KMS-11 (cell line): ENCODE data around the gene ABCA9.

ENCODE experiments used
- H2AFZ ChIP-seq: fragments of 200-600 bp; sonication (generic); 2 replicates; pipeline ENCODE4 v1.6.1; 2016; ENCODE audit warnings: antibody characterized with exemption, mixed run types, low read depth
- H3K27ac ChIP-seq: fragments of 200-600 bp; sonication (generic); 2 replicates; pipeline ENCODE4 v1.6.1; 2016; ENCODE audit warnings: mild to moderate bottlenecking, mixed run types
- H3K27me3 ChIP-seq: fragments of 200-600 bp; sonication (generic); 2 replicates; pipeline ENCODE4 v1.6.1; 2017; ENCODE audit warnings: mild to moderate bottlenecking, low read depth, mixed run types, moderate library complexity; ENCODE audit not compliant: insufficient read depth
- H3K36me3 ChIP-seq: fragments of 200-600 bp; sonication (generic); 2 replicates; pipeline ENCODE4 v1.6.1; 2017; ENCODE audit warnings: mild to moderate bottlenecking, mixed run types; ENCODE audit not compliant: insufficient read depth
- H3K4me1 ChIP-seq: fragments of 200-600 bp; sonication (generic); 2 replicates; pipeline ENCODE4 v1.6.1; 2016; ENCODE audit warnings: mild to moderate bottlenecking, low read depth, mixed run types; ENCODE audit not compliant: poor library complexity, severe bottlenecking
- H3K4me2 ChIP-seq: fragments of 200-600 bp; sonication (generic); 2 replicates; pipeline ENCODE4 v1.7.0; 2016; ENCODE audit warnings: mild to moderate bottlenecking, mixed run types
- H3K4me3 ChIP-seq: fragments of 200-600 bp; sonication (generic); IDR thresholded peaks from 2 replicates; pipeline ENCODE4 v1.6.1; 2017; ENCODE audit warnings: low read depth, low read length, mixed read lengths; ENCODE audit not compliant: insufficient read depth
- H3K79me2 ChIP-seq: fragments of 200-600 bp; sonication (generic); 2 replicates; pipeline ENCODE4 v1.6.1; 2016; ENCODE audit warnings: low read depth, mixed run types; ENCODE audit not compliant: insufficient read depth
- H3K9ac ChIP-seq: fragments of 200-600 bp; sonication (generic); 2 replicates; pipeline ENCODE4 v1.6.1; 2016; ENCODE audit warnings: mild to moderate bottlenecking, mixed run types
- H4K20me1 ChIP-seq: fragments of 200-600 bp; sonication (generic); 2 replicates; pipeline ENCODE4 v1.6.1; 2016; ENCODE audit warnings: mild to moderate bottlenecking, mixed run types; ENCODE audit not compliant: insufficient read depth
- TF ChIP-seq, protein P1 (sequence below): fragments of 200-600 bp; sonication (generic); conservative IDR thresholded peaks from 2 replicates; pipeline ENCODE4 v1.6.1; 2017; ENCODE audit warnings: low read depth, mild to moderate bottlenecking, antibody characterized with exemption, low read length, moderate library complexity, mixed read lengths

Gene ABCA9, protein sequence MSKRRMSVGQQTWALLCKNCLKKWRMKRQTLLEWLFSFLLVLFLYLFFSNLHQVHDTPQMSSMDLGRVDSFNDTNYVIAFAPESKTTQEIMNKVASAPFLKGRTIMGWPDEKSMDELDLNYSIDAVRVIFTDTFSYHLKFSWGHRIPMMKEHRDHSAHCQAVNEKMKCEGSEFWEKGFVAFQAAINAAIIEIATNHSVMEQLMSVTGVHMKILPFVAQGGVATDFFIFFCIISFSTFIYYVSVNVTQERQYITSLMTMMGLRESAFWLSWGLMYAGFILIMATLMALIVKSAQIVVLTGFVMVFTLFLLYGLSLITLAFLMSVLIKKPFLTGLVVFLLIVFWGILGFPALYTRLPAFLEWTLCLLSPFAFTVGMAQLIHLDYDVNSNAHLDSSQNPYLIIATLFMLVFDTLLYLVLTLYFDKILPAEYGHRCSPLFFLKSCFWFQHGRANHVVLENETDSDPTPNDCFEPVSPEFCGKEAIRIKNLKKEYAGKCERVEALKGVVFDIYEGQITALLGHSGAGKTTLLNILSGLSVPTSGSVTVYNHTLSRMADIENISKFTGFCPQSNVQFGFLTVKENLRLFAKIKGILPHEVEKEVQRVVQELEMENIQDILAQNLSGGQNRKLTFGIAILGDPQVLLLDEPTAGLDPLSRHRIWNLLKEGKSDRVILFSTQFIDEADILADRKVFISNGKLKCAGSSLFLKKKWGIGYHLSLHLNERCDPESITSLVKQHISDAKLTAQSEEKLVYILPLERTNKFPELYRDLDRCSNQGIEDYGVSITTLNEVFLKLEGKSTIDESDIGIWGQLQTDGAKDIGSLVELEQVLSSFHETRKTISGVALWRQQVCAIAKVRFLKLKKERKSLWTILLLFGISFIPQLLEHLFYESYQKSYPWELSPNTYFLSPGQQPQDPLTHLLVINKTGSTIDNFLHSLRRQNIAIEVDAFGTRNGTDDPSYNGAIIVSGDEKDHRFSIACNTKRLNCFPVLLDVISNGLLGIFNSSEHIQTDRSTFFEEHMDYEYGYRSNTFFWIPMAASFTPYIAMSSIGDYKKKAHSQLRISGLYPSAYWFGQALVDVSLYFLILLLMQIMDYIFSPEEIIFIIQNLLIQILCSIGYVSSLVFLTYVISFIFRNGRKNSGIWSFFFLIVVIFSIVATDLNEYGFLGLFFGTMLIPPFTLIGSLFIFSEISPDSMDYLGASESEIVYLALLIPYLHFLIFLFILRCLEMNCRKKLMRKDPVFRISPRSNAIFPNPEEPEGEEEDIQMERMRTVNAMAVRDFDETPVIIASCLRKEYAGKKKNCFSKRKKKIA (N-terminal part only)

DNA sequence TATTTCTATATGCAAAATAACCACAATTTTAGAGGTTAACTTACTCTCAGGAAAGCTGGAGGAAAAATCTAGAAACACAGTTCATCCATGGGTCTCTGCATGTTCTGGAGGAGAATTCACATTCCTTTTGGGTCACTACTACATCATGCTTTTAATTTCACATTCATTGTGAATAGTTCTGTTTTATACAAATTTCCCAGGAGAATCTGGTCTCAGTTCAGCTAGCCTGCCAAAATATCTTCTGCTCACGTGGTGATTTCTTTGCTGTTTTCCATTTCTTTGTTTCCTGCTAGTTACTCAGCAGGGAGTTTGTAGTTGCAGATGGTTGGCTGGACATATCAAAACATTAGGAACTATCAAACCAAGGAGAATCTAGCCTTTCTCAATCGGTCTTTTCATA, at the start of gene ABCA9:
Gene ABCA9, minus strand, starts transcription at position 106 of the 400 bp plus-strand sequence. CDS start 9,801 bp downstream, outside the sequence.
- TF ChIP-seq, protein P1, sequence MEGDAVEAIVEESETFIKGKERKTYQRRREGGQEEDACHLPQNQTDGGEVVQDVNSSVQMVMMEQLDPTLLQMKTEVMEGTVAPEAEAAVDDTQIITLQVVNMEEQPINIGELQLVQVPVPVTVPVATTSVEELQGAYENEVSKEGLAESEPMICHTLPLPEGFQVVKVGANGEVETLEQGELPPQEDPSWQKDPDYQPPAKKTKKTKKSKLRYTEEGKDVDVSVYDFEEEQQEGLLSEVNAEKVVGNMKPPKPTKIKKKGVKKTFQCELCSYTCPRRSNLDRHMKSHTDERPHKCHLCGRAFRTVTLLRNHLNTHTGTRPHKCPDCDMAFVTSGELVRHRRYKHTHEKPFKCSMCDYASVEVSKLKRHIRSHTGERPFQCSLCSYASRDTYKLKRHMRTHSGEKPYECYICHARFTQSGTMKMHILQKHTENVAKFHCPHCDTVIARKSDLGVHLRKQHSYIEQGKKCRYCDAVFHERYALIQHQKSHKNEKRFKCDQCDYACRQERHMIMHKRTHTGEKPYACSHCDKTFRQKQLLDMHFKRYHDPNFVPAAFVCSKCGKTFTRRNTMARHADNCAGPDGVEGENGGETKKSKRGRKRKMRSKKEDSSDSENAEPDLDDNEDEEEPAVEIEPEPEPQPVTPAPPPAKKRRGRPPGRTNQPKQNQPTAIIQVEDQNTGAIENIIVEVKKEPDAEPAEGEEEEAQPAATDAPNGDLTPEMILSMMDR = no peak
- Histone ChIP-seq H3K27ac (no peak within 1 kb of the TSS), H3K4me2 (no peak within 1 kb of the TSS), H4K20me1 (no peaks in the 10 kb centered on the region), H3K9ac (no peak within 1 kb of the TSS), H3K4me3 (no peak within 1 kb of the TSS), H3K79me2 (no peaks in the 10 kb centered on the region), H3K36me3 (no peaks in the 10 kb centered on the region), H2AFZ (no peak within 1 kb of the TSS), H3K4me1 (peaks cover 14% of the 10 kb centered on the region), H3K27me3 (no peaks in the 10 kb centered on the region)

DNA sequence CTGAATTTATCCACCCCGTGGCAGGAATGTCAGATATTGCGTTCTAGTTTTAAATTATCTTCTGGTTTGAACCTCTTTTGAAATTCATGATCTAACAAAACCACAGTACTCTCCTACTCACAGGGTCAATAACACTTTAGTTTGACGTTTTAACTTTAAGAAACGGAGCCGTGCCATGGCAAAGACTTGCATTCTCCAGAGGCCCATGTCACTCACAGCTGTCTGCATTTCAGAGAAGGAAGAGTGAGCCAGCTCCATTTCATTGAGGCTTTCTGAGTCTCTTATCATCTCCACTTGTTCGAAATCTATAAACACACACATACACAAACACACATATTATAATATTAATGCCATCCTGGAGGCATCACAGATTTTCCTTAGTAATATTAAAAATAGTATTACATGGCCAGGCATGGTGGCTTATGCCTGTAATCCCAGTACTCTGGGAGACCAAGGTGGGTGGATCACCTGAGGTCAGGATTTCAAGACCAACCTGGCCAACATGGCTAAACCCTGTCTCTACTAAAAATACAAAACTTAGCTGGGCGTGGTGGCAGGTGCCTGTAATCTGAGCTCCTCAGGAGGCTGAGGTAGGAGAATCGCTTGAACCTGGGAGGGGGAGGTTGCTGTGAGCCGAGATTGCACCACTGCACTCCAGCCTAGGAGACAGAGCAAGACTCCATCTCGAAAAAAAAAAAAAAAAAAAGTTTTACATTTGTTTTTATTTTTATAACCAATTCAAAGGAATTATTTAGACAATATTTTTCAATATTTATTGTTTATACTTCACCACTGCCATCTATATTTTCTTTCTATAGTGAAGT, 45.4 kb upstream of the ABCA9 start:
- no peak overlapping the region for H3K4me2 ChIP-seq
- TF ChIP-seq, protein P1 = no peak
- H3K36me3 ChIP-seq = no peaks in the 10 kb centered on the region
- H3K27me3 ChIP-seq = no peaks in the 10 kb centered on the region
- no peak overlapping the region for H2AFZ ChIP-seq
- H3K9ac ChIP-seq = no peak overlapping the region
- no peak overlapping the region for H3K4me3 ChIP-seq
- no peak overlapping the region for H3K27ac ChIP-seq
- no peaks in the 10 kb centered on the region for H3K4me1 ChIP-seq
- H3K79me2 ChIP-seq = no peaks in the 10 kb centered on the region
- H4K20me1 ChIP-seq = no peaks in the 10 kb centered on the region

DNA sequence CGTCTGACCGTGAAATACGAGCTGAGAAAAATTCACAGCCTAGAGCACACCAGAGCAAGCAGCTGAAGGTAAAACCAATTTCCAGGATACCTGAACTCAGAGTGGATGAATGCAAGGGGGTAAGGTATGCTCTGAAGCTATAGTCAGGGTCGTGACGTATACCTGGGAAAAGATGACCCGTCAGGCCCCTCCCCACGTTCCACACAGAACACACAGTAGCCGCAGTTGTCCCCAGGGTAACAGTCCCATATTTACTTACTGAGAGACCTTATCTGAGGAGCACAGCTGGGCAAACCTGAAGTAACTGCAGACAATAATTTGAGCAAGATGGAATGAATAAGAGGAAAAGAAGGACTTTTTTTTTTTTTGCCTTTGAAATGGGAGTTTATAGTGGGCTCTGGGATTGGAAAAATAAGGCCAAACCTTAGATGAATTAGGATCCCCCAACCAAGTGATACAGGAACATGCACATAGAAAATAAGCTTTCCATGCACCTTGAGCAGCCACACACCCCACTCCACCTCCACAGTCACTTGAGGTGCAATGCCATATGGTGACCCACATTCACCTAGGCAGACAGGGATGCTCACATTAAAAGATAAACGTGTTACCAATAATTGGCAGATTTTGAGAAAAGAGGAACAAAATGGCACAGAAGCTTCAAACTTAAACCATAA, 43.0 kb upstream of the ABCA9 start:
- H3K4me3 ChIP-seq = no peak overlapping the region
- H3K4me2 ChIP-seq = no peak overlapping the region
- H2AFZ ChIP-seq = no peak overlapping the region
- H4K20me1 ChIP-seq = no peaks in the 10 kb centered on the region
- no peak overlapping the region for H3K27ac ChIP-seq
- no peak overlapping the region for H3K9ac ChIP-seq
- TF ChIP-seq, protein P1 = no peak
- no peaks in the 10 kb centered on the region for H3K79me2 ChIP-seq
- H3K36me3 ChIP-seq = no peaks in the 10 kb centered on the region
- H3K27me3 ChIP-seq = no peaks in the 10 kb centered on the region
- H3K4me1 ChIP-seq = no peaks in the 10 kb centered on the region
